Measurements from ENCODE around the gene MFF.
"Not testable (repeated sequence)": the region's sequence is repeated elsewhere in the genome, so short reads cannot be mapped to it uniquely, and the experiment has no call there.

Gene MFF

GRCh38 chr2:227382241-227382835 is 57.3 kb downstream of the MFF start:
- not testable (repeated sequence) for H3K36me3 Mint-ChIP-seq, H3K27me3 Mint-ChIP-seq, H3K9me3 Mint-ChIP-seq
- H3K4me1 Mint-ChIP-seq = peaks cover 33% of the 10 kb centered on the region
- H3K27ac Mint-ChIP-seq = peak overlapping the region; percentile 95
- H3K4me3 Mint-ChIP-seq = peak overlapping the region; percentile 51

GRCh38 chr2:227383686-227384085 is 58.6 kb downstream of the MFF start:
- peaks cover 2% of the 10 kb centered on the region for H3K27me3 Mint-ChIP-seq
- no peak overlapping the region for H3K27ac Mint-ChIP-seq
- no peak overlapping the region for H3K4me3 Mint-ChIP-seq
- peaks cover 33% of the 10 kb centered on the region for H3K4me1 Mint-ChIP-seq
- H3K9me3 Mint-ChIP-seq = no peaks in the 10 kb centered on the region
- no peaks in the 10 kb centered on the region for H3K36me3 Mint-ChIP-seq

DNA sequence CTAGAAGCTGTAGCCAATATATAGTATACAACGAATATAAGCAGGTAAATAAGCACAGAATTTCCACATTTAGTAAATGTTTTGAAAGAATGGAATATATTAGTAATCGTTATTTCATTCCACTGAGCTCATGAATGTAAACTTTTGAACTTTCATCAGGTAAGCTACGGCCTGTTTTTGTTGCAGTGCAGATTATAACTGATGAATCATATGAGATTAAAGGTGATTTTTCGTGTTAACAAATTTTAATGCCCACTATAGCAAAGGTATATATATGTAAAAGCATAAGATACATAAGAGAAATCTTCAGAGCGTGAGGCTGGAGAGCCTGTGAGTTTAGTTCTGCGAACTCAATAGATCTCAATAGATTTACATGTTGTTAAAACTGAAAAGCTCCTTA is 61.6 kb downstream of the MFF start:
- H3K4me1 Mint-ChIP-seq = peaks cover 30% of the 10 kb centered on the region
- peaks cover 4% of the 10 kb centered on the region for H3K27me3 Mint-ChIP-seq
- no peaks in the 10 kb centered on the region for H3K9me3 Mint-ChIP-seq
- no peaks in the 10 kb centered on the region for H3K36me3 Mint-ChIP-seq
- H3K27ac Mint-ChIP-seq = no peak overlapping the region
- H3K4me3 Mint-ChIP-seq = no peak overlapping the region

- not testable (repeated sequence) for H3K27me3 Mint-ChIP-seq, H3K27ac Mint-ChIP-seq, H3K9me3 Mint-ChIP-seq, H3K36me3 Mint-ChIP-seq, H3K4me3 Mint-ChIP-seq
- peaks cover 21% of the 10 kb centered on the region for H3K4me1 Mint-ChIP-seq
These were observed 62.5 kb downstream of the MFF start, which contains the start of gene SCYGR1 for GRCh38 chr2:227387583-227387982. Gene SCYGR1, minus strand, starts transcription at chr2:227387949. Its CDS starts 0 bp downstream, at chr2:227387949.

DNA sequence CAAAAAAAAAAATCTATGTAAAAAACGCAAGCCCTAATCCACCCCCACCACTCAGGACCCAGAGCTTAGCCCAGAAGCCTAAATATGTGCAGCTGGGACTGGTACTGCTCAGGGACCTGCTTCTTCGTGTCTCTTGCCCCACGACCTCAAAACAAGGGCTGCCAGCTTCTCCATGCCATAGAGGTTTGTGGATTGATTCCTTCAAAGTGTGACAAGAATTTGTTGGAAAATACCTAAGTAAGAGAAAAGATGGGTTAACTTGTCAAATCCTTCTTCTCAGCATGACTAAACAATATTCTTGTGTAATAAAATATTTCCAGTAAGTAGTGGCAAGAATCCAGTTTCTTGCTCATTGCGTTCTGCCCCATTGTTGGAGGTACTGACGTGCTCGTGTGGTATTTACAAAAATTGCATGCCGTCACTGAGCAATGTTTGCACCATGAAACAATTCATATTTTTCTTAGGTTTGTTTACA is 63.5 kb downstream of the MFF start:
- H3K27ac Mint-ChIP-seq = no peak overlapping the region
- H3K4me1 Mint-ChIP-seq = peaks cover 13% of the 10 kb centered on the region
- no peaks in the 10 kb centered on the region for H3K36me3 Mint-ChIP-seq
- peaks cover 4% of the 10 kb centered on the region for H3K27me3 Mint-ChIP-seq
- no peak overlapping the region for H3K4me3 Mint-ChIP-seq
- no peaks in the 10 kb centered on the region for H3K9me3 Mint-ChIP-seq

DNA sequence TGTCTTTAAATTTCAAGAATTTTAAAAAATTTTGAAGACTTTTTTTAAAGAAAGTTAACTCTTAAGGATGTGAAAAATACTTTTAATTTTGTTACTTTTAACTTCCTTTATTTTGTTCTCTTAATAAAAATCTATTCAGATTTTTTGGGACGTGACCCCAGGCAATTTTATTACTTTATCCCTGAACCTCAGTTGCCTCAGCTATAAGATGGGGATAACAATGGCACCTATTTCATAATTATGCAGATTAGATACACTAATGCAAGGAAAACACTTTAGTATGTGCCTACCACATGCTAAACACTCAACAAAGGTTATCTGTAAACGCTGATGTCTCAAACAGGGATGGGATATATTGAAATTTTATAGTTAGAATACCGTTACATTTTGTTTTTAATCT is 64.2 kb downstream of the MFF start:
- H3K4me1 Mint-ChIP-seq = peaks cover 11% of the 10 kb centered on the region
- H3K36me3 Mint-ChIP-seq = no peaks in the 10 kb centered on the region
- H3K27ac Mint-ChIP-seq = no peak overlapping the region
- no peak overlapping the region for H3K4me3 Mint-ChIP-seq
- peaks cover 2% of the 10 kb centered on the region for H3K27me3 Mint-ChIP-seq
- H3K9me3 Mint-ChIP-seq = no peaks in the 10 kb centered on the region

- no peaks in the 10 kb centered on the region for H3K9me3 Mint-ChIP-seq
- no peak overlapping the region for H3K4me3 Mint-ChIP-seq
- H3K27ac Mint-ChIP-seq = no peak overlapping the region
- H3K27me3 Mint-ChIP-seq = peaks cover 2% of the 10 kb centered on the region
- no peaks in the 10 kb centered on the region for H3K36me3 Mint-ChIP-seq
- H3K4me1 Mint-ChIP-seq = peaks cover 11% of the 10 kb centered on the region
These were observed 64.6 kb downstream of the MFF start for GRCh38 chr2:227389661-227390060.

DNA sequence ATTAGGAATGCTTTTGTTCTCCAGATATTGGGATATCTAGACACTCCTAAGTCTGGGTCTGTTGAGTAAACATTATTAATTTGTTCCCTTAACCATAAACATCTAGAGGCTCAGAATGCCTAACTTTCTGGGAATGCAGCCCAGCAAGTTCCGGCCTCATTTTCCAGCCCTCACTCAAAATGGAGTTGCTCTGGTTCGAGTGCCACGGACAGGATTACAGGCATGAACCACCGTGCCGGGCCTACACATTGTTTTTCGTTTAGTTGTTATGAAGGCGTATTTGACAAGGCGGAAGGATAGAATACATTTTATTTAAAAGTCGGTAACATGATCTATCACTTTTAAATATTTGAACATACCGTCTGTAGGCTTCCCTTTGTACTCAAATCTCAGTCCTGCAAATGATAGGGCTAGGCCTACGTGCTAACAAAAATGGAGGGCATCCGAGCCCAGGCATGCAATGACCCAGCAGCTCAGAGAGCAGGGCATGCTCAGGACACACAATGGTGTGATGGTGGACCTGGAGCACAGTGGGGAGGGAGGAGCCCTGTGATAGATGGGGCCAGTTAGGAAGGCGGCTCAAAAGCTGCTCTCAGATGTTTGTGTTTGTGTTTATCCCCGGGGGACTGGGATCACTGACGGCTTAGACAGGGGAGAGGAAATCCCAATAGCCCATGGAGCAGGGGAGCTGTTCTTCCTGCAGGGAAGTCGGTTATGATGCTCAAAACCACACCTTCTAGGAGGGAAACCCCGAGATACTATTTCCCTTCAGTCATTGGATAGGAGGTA is 65.6 kb downstream of the MFF start:
- Mint-ChIP-seq H3K9me3 (no peaks in the 10 kb centered on the region), H3K27me3 (peaks cover 2% of the 10 kb centered on the region), H3K27ac (peak overlapping the region; percentile 63), H3K4me3 (no peak overlapping the region), H3K4me1 (peaks cover 11% of the 10 kb centered on the region), H3K36me3 (no peaks in the 10 kb centered on the region)

GRCh38 chr2:227394401-227394800 is 69.3 kb downstream of the MFF start:
- Mint-ChIP-seq H3K9me3 (no peaks in the 10 kb centered on the region), H3K36me3 (no peaks in the 10 kb centered on the region), H3K4me3 (no peak overlapping the region), H3K27ac (no peak overlapping the region), H3K4me1 (peaks cover 8% of the 10 kb centered on the region), H3K27me3 (peaks cover 2% of the 10 kb centered on the region)

DNA sequence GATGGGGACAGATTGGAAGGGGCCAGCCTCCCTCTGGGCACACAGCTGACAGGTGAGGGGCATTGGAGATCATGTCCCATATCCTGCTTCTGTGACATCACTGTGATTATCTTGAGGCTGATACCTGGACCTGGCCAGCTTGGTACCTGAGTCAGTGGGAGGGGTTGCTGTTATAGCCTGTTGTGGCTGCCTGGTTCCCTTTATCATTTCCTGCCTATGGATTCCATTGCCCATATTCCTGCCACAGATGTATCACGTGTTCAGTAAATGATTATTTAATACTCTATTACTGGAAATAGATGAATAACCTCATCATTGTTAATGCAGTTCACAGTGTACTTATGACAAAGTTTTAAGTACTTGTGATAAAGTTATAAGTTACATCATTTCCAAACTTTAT is 70.5 kb downstream of the MFF start:
- Mint-ChIP-seq H3K9me3 (no peaks in the 10 kb centered on the region), H3K4me3 (no peak overlapping the region), H3K27ac (no peak overlapping the region), H3K4me1 (peaks cover 8% of the 10 kb centered on the region), H3K27me3 (no peaks in the 10 kb centered on the region), H3K36me3 (no peaks in the 10 kb centered on the region)

GRCh38 chr2:227397562-227397961 is 72.5 kb downstream of the MFF start:
- peaks cover 22% of the 10 kb centered on the region for H3K4me1 Mint-ChIP-seq
- no peak overlapping the region for H3K4me3 Mint-ChIP-seq
- no peaks in the 10 kb centered on the region for H3K27me3 Mint-ChIP-seq
- H3K9me3 Mint-ChIP-seq = no peaks in the 10 kb centered on the region
- H3K27ac Mint-ChIP-seq = no peak overlapping the region
- H3K36me3 Mint-ChIP-seq = no peaks in the 10 kb centered on the region

- Mint-ChIP-seq H3K9me3 (no peaks in the 10 kb centered on the region), H3K36me3 (no peaks in the 10 kb centered on the region), H3K4me1 (peaks cover 32% of the 10 kb centered on the region), H3K27me3 (no peaks in the 10 kb centered on the region), H3K4me3 (no peak overlapping the region), H3K27ac (peak overlapping the region; percentile 75)
These were observed 73.9 kb downstream of the MFF start for GRCh38 chr2:227398684-227399670.

GRCh38 chr2:227401550-227401949 is 76.5 kb downstream of the MFF start:
- Mint-ChIP-seq H3K36me3 (no peaks in the 10 kb centered on the region), H3K9me3 (no peaks in the 10 kb centered on the region), H3K27ac (no peak overlapping the region), H3K4me3 (no peak overlapping the region), H3K4me1 (peaks cover 54% of the 10 kb centered on the region), H3K27me3 (no peaks in the 10 kb centered on the region)

DNA sequence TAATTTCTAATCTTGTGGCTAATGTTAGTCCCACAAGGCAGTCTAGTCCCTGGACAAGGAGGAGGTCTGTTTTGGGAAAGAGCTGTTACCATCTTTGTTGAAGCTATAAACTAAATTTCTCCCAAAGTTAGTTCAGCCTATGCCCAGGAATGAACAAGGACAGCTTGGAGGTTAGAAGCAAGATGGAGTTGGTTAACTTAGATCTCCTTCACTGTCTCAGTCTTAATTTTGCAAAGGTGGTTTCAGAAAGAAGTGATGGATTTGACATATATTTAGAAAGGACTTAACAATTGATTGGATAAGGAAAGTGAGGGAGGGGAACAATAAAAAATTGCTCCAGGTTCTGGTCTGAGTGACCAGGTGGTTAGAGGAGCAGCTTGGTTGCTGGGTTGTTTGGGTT is 77.3 kb downstream of the MFF start:
- Mint-ChIP-seq H3K9me3 (no peaks in the 10 kb centered on the region), H3K4me1 (peaks cover 60% of the 10 kb centered on the region), H3K27me3 (no peaks in the 10 kb centered on the region), H3K4me3 (no peak overlapping the region), H3K36me3 (no peaks in the 10 kb centered on the region), H3K27ac (no peak overlapping the region)

GRCh38 chr2:227402959-227403358 is 77.9 kb downstream of the MFF start:
- no peaks in the 10 kb centered on the region for H3K9me3 Mint-ChIP-seq
- H3K27ac Mint-ChIP-seq = no peak overlapping the region
- no peaks in the 10 kb centered on the region for H3K36me3 Mint-ChIP-seq
- no peak overlapping the region for H3K4me3 Mint-ChIP-seq
- H3K27me3 Mint-ChIP-seq = no peaks in the 10 kb centered on the region
- peaks cover 57% of the 10 kb centered on the region for H3K4me1 Mint-ChIP-seq

Data from activated naive CD4-positive, alpha-beta T cell treated with anti-CD3 and anti-CD28 coated beads, Interleukin-2, amount 50 U/mL, for 24 hours (primary cell).